GM12865 (cell line): ENCODE data around the gene GRPR.
"Not testable (repeated sequence)": the region's sequence is repeated elsewhere in the genome, so short reads cannot be mapped to it uniquely, and the experiment has no call there.

Experiments used
- DNase-seq: peaks from one replicate; pipeline ENCODE4 v3.0.0; 2010; ENCODE audit warnings: low read depth
- H3K4me3 ChIP-seq: 2 replicates; pipeline ENCODE4 v1.5.1; 2011; ENCODE audit warnings: mild to moderate bottlenecking, low read depth, low read length, control low read depth
- CTCF ChIP-seq: IDR thresholded peaks from 2 replicates; pipeline ENCODE4 v1.5.1; 2011; ENCODE audit warnings: low read length, control low read depth, low read depth, inconsistent platforms; ENCODE audit not compliant: insufficient read depth; ENCODE audit errors: missing control alignments

The GRPR gene

GRCh38 chrX:16155581-16156096 is 32.3 kb downstream of the GRPR start:
- DNase-seq, result no peak
- TF ChIP-seq CTCF, result no peak
- H3K4me3 ChIP-seq, result no peak overlapping the region

GRCh38 chrX:16156692-16157331 is 33.4 kb downstream of the GRPR start:
- DNase-seq, result no peak
- TF ChIP-seq CTCF, result no peak

GRCh38 chrX:16160729-16161128 is 37.4 kb downstream of the GRPR start:
- no peak for DNase-seq
- TF ChIP-seq CTCF, result no peak
- no peak overlapping the region for H3K4me3 ChIP-seq

More at GRCh38 chrX:16156692-16157331, 33.4 kb downstream of the GRPR start:
- H3K4me3 ChIP-seq, result no peak overlapping the region

- not testable (repeated sequence) for DNase-seq
Measured at GRCh38 chrX:16161173-16161572, 37.8 kb downstream of the GRPR start.

GRCh38 chrX:16162391-16162790 is 39.0 kb downstream of the GRPR start:
- H3K4me3 ChIP-seq, result no peak overlapping the region
- TF ChIP-seq CTCF, result no peak
- DNase-seq, result no peak

More at GRCh38 chrX:16161173-16161572, 37.8 kb downstream of the GRPR start:
- H3K4me3 ChIP-seq, result not testable (repeated sequence)

GRCh38 chrX:16164748-16165147 is 41.4 kb downstream of the GRPR start:
- no peak overlapping the region for H3K4me3 ChIP-seq
- TF ChIP-seq CTCF, result no peak
- DNase-seq, result no peak

GRCh38 chrX:16167181-16167580 is 43.8 kb downstream of the GRPR start, which contains the start of gene MAGEB17:
TSS of gene MAGEB17 (plus strand) at chrX:16167481. CDS start at chrX:16170383, 2,902 bp downstream.
- no peak for DNase-seq
- TF ChIP-seq CTCF, result no peak
- H3K4me3 ChIP-seq, result no peak within 1 kb of the TSS
